ENCODE results near the gene IRAK1.

GRCh38 chrX:153971450-153972367 is 48.0 kb downstream of the IRAK1 start, which contains the start of gene HCFC1:
- TF ChIP-seq TCF7L2 (IDR thresholded peaks at IDR 0.05; ENCODE audit: borderline replicate concordance, low read depth, low read length): peak; percentile 85
- peak; percentile 68 for TF ChIP-seq SP2 (tag by site-specific recombination; IDR thresholded peaks at IDR 0.05)
- TF ChIP-seq CTCF (tag by site-specific recombination; IDR thresholded peaks at IDR 0.05): no peak; the same call in 1 of the 2 replicates
- peak; percentile 71; the same call in 1 of the 2 replicates for TF ChIP-seq ZNF501 (tag by site-specific recombination; IDR thresholded peaks at IDR 0.05)
